Panc1 (cell line): ENCODE measurements around the gene ZNHIT3. TPM values are rescaled to one million over a fixed set of nuclear protein-coding genes. Genes with fewer than 3 reads are reported as not detected.

ENCODE experiments used
- ATAC-seq: fragments of 200-7000 bp; cut with Tn5 transposase; 2 replicates; pipeline ENCODE4 v1.9.1; 2020; ENCODE audit warnings: mild to moderate bottlenecking, moderate library complexity
- BruUV-seq: library from RNA; stranded (reverse); fragments of 400-500 nt; replicated peaks from 2 replicates; lab custom pipeline; 2021; lab: Mats Ljungman, UMichigan
- CTCF ChIA-PET: fragments of 300-600 bp; sonication (Branson Sonifier 250); formaldehyde crosslinking; loops from one replicate; lab custom pipeline; 2022; ENCODE audit warnings: antibody characterized with exemption; lab: Charles Lee
- POLR2A ChIA-PET: fragments of 300-600 bp; sonication (Branson Sonifier 250); formaldehyde crosslinking; loops from one replicate; lab custom pipeline; 2022; ENCODE audit warnings: antibody characterized with exemption; lab: Charles Lee
- DNase-seq: peaks from one replicate; pipeline ENCODE4 v3.0.0-alpha.2; 2010; ENCODE audit warnings: low read depth, low spot score
- H3K27ac ChIP-seq: 2 replicates; pipeline ENCODE4 v1.5.1; 2011; ENCODE audit warnings: mild to moderate bottlenecking, low read length, inconsistent platforms
- H3K27me3 ChIP-seq: fragments of 200-500 bp; sonication (Bioruptor generic); 2 replicates; pipeline ENCODE4 v1.6.0; 2014; ENCODE audit warnings: low read length, inconsistent platforms; ENCODE audit not compliant: control insufficient read depth, insufficient read depth
- H3K36me3 ChIP-seq: fragments of 200-500 bp; sonication (Bioruptor generic); 2 replicates; pipeline ENCODE4 v1.5.1; 2014; ENCODE audit warnings: inconsistent platforms, mild to moderate bottlenecking, low read length, moderate library complexity; ENCODE audit not compliant: control insufficient read depth, insufficient read depth
- H3K4me1 ChIP-seq: 2 replicates; pipeline ENCODE4 v1.5.1; 2011; ENCODE audit warnings: inconsistent platforms, mild to moderate bottlenecking, low read length, moderate library complexity; ENCODE audit not compliant: control insufficient read depth, insufficient read depth
- H3K4me3 ChIP-seq, 2 experiments: 2 replicates each; pipeline ENCODE4 v1.5.1; 2011 to 2012; ENCODE audit warnings: low read depth in 2 of 2, low read length in 2 of 2, mild to moderate bottlenecking in 2 of 2, inconsistent platforms in 1 of 2, moderate library complexity in 1 of 2
- H3K9me3 ChIP-seq: fragments of 200-500 bp; sonication (Bioruptor generic); 2 replicates; pipeline ENCODE4 v1.5.1; 2014; ENCODE audit warnings: low read depth, mild to moderate bottlenecking, inconsistent platforms, low read length, moderate library complexity; ENCODE audit not compliant: control insufficient read depth, insufficient read depth
- CTCF ChIP-seq: fragments of 450-650 bp; IDR thresholded peaks from 2 replicates; pipeline ENCODE4 v1.5.1; 2017; ENCODE audit warnings: mild to moderate bottlenecking
- POLR2AphosphoS5 ChIP-seq: IDR thresholded peaks from 2 replicates; pipeline ENCODE4 v1.6.1; 2012; ENCODE audit warnings: mild to moderate bottlenecking, low read depth, low read length, moderate library complexity
- REST ChIP-seq, 2 experiments: IDR thresholded peaks; 2 replicates each; pipeline ENCODE4 v1.6.1; 2011 to 2012; ENCODE audit warnings: low read depth in 2 of 2, control low read depth in 1 of 2, low read length in 1 of 2, mild to moderate bottlenecking in 1 of 2, moderate library complexity in 1 of 2; ENCODE audit not compliant: insufficient read depth in 1 of 2
- SIN3A ChIP-seq: IDR thresholded peaks from 2 replicates; pipeline ENCODE4 v1.6.1; 2012; ENCODE audit warnings: low read depth, mild to moderate bottlenecking, low read length, moderate library complexity, borderline replicate concordance; ENCODE audit not compliant: insufficient read depth
- TCF7L2 ChIP-seq: IDR thresholded peaks from 2 replicates; pipeline ENCODE4 v1.6.1; 2011; ENCODE audit warnings: mild to moderate bottlenecking, low read depth, low read length, inconsistent platforms
- in situ Hi-C: cut with HindIII; loops from 2 replicates; pipeline ENCODE4 v1.10.0; 2016; ENCODE audit warnings: low sequenced_read_pairs, low pct_unique_long_range_greater_than_20kb
- intact Hi-C: fragments of 100-400 bp; cut with micrococcal nuclease; formaldehyde crosslinking; loops from one replicate; pipeline ENCODE4 v1.10.0; 2022; ENCODE audit not compliant: unreplicated experiment
- total RNA-seq: library from RNA; stranded (reverse); gene quantifications from one replicate; pipeline ENCODE4 v1.2.1, GENCODE V29; 2021; ENCODE audit not compliant: unreplicated experiment

The ZNHIT3 gene
- total RNA-seq, 1 experiment from 2014 or later, result 16.8 TPM

GRCh38 chr17:36523113-36523512 is 36.6 kb downstream of the ZNHIT3 start:
- Histone ChIP-seq H3K36me3 (peaks cover 15% of the 10 kb centered on the region), H3K27me3 (no peaks in the 10 kb centered on the region), H3K4me1 (no peaks in the 10 kb centered on the region), H3K4me3 (no peak overlapping the region), H3K9me3 (no peaks in the 10 kb centered on the region), H3K27ac (no peak overlapping the region)
- DNase-seq, result no peak
- no TSS peak for BruUV-seq
- TF ChIP-seq TCF7L2 (no peak), REST (IDR thresholded peaks at IDR 0.05; ENCODE audit: insufficient read depth in 1 of 2, low read depth in 2 of 2, low read length in 1 of 2) (no peak), POLR2AphosphoS5 (no peak), CTCF (no peak), SIN3A (no peak)
- in situ Hi-C loops, result no loop called here
- no peak for ATAC-seq
- intact Hi-C loops, result no loop called here
- POLR2A ChIA-PET, result interaction anchor here (0.7 kb wide), 1 partner anchor 17 kb away, joined by 5 read pairs; no protein-coding TSS in a partner anchor
- CTCF ChIA-PET, result no interaction called here

- in situ Hi-C loops, result no loop called here
- ChIA-PET CTCF (no interaction called here), POLR2A (no interaction called here)
- H3K36me3 ChIP-seq, result peaks cover 10% of the 10 kb centered on the region
- ATAC-seq (no peak), DNase-seq (no peak)
- H3K9me3 ChIP-seq, result no peaks in the 10 kb centered on the region
- no TSS peak for BruUV-seq
- H3K27me3 ChIP-seq, result no peaks in the 10 kb centered on the region
- intact Hi-C loops, result no loop called here
- H3K4me1 ChIP-seq, result no peaks in the 10 kb centered on the region
- no peak overlapping the region for H3K4me3 ChIP-seq
- no peak overlapping the region for H3K27ac ChIP-seq
- TF ChIP-seq POLR2AphosphoS5, result no peak
- TF ChIP-seq CTCF, result no peak
- no peak for TF ChIP-seq REST (IDR thresholded peaks at IDR 0.05; ENCODE audit: insufficient read depth in 1 of 2, low read depth in 2 of 2, low read length in 1 of 2)
- no peak for TF ChIP-seq SIN3A
- TF ChIP-seq TCF7L2, result no peak
These were observed 38.0 kb downstream of the ZNHIT3 start for GRCh38 chr17:36524428-36524876.
